NCI-H748 (cell line): ENCODE data around the gene MADD.
A peak's percentile ranks its signal among the peaks of the same experiment; 100 is the strongest.

Source experiments
- DNase-seq: peaks from one replicate; lab custom pipeline; 2025; ENCODE audit not compliant: unreplicated experiment; lab: John Stamatoyannopoulos, UW

Gene MADD

DNA sequence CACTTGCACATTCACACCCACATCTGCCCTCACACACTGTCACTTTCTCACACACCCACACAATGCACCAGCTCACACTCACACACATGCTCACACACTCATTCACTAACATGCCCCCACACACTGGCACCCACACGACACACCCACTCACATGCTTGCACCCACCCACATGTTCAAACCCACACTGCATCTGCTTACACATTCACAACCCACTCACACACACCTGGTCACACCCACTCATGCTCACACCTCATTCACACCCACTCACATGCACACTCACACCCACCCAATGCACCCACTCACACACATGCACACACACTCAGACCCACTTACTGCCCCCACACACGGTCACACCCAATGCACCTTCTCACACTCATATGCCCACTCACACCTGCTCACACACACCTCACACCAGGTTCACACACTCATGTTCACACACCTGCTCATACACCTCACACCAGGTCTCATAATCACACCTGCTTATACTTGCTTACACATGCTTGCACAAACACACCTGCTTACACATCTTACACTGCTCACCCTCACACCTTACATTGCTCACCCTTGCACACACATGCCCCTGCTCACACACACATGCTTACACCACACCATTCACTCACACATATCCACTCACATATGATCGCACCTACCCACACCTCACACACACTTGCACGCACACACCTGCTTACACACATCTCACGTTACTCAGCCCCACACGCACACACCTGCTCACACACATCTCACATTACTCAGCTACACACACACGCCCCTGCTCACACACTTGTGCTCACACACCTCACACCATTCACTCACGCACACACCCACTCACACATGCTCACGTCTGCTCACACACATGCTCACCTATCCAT is 86.4 kb downstream of the MADD start:
- DNase-seq = no peak

DNA sequence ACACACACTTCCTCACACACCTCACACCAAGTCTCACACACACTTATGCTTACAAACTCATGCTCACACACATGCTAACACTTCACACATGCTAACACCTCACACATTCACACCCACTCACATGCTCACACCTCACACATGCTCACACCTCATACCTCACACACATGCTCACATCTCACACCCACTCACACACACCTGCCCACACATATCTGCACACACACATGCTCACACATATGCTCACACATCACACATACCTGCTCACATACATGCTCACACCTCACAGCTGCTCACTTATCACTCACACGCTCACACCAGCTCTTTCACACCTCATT is 87.0 kb downstream of the MADD start:
- DNase-seq = no peak

DNA sequence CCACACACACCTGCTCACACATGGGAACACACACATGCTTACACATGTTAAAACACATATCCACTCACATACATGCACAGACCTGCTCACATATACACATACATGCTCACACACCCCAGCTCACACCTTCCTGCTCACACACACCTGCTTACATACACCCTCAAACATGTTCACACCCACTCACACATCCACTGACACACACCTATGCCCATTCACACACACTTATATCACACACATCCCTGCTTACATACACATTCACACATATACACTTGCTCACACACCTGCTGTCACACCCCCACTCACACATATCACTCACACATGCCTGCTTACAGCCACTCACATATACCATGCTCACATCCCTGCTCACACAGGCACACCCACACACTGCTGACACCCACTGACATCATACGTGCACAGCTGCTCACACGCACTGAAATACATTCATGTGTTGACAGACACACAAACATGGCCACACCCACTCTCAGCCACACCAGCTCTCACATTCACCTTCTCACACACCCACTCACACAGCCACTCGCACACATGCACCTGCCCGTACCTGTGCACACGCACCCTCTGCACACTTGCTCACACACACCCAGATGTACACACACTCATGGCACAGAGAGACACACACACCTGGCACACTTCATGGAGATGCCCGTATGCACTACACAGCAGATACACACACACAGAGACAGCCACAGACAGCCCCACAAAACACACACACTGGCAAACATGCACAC is 88.2 kb downstream of the MADD start:
- no peak for DNase-seq

DNA sequence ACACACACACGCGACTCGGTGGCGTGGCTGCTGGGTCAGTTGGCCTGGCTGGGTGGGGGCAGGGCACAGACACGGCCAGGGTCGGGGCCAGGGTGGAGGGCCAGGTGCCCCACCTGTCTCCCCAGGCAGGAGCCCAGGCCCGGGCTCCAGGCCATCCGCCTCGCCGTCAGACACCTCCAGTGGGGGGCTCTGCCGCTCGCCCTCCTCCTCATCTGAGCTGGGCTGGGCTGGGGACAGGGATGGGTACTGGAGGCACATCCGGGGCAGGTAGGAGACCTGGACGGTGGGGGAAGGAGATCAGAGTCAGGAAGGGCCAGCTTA is 88.8 kb downstream of the MADD start:
- DNase-seq = no peak

DNA sequence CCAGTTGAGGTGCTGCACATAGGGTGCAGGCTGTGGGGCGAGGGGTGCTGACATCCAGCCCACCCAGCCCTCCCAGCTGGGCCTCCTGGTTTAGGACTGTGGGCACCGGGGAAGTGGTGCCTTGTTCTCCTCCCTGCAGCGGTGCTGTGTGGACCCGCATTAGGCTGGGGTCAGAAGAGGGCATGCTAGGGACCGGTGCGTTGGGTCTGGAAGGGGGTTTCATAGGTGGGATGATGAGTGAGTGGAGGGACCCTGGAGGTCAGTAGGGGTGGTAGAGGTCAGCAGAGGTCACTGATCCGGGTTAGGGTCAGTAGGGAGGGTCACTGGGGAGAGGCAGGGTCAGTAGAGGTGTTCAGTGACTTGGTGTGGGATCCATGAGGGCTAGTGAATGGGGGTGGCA is 89.2 kb downstream of the MADD start:
- no peak for DNase-seq

DNA sequence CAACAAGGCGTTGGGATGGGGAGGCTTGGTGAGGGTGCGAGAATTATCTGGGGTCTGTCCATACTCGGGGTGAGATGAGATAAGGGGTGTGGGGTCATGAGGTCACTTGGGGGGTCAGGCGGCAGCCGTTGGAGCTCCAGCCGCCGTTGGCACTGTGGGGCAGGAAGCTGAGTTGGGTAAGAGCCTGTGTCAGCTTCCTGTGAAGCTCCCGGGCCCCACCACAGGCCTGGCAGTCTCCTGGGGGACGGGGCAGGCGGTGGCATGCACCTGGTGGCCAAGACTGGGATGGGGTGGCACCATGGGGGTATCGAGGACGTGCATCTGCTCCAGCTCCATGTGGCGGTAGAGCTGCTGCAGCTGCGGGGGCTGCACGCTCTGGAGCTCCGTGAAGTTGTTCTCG is 89.7 kb downstream of the MADD start:
- DNase-seq = no peak

DNA sequence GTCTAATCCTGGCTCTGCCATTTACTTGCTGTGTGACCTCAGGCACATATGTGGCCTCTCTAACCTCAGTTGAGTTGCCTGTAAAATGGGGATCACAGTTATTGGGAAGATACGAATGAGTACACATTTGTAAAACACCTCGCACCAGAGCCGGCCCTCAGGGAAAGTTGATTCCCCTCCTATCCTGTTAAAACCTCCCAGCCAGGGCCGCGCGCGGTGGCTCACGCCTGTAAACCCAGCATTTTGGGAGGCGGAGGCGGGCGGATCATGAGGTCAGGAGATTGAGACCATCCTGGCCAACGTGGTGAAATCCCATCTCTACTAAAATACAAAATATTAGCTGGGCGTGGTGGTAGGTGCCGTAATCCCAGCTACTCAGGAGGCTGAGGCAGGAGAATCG is 90.4 kb downstream of the MADD start:
- no peak for DNase-seq

DNA sequence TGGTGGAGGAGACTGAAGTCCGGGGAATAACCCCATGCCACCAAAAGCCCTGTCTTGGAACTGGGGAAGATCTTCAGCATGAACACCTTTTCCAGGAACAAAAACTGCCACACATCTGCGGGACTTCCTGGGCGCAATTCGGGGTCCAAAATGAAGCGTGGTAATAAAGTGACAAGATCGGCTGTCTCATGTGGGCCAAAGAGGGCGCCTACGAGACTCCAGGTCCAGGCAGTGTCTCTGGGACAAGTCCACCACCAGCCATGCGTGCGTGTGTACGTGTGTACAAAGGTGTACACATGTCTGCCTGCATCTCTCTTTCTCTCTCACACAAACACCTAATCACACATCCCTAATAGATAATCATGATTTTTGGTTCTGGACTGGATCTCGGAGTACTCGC is 91.5 kb downstream of the MADD start:
- no peak for DNase-seq

DNA sequence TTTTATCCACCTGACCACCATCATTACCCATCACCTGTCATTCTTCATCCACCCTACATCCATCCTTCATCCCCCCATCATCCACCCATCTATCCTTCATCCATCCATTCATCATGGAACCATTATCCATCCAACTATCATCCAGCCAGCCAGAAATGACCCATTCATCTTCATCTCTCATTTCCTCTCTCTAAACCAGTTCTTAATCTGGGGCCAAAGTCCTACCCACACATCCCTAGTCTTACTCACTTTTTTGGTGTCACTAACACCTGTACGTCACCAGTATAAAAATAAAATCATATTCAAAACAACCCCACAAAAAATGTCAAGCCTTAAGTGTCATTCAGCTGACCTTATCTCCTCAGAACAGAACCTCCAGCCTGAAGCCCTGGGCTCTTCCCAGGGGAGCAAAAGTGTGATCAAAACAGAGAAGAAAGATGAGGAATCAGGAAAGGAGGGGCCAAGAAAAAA is 96.1 kb downstream of the MADD start:
- no peak for DNase-seq

DNA sequence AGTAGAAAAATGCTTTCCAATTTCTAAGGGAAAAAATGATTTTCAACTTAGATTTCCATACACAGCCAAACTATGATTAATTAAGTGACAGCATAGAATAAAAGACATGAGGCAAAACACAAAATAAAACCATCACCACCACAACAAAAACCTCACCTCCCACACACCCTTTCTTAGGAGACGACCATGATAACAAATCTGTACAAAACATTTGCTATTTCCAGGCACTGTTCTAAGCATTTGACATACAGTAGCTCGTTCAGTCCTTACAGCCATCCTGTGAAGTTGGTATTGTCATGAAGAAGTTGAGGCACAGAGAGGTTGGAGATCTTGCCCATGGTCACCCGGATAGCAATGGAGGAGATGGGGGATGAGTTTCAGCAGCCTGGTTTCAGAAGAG is 99.7 kb downstream of the MADD start:
- DNase-seq = no peak

DNA sequence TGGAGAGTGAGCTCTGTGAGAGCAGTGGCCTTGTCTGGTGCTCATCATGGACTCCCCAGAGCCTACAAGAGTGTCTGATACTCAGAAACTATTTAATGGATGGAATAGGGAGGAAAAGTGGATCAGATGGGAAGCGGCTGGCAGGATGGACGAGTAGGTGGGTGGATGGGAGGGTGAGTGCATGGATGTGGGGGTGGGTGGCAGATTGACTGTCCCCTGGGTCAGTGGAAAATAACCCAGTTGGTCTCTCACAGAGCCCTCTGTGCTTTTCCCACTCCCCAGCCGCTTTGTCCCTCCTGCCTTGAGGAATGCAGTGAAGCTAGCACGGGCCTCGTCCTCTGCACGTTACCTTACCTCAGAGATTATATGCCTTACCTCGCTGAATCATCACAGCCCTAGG is 102.5 kb downstream of the MADD start:
- no peak for DNase-seq

DNA sequence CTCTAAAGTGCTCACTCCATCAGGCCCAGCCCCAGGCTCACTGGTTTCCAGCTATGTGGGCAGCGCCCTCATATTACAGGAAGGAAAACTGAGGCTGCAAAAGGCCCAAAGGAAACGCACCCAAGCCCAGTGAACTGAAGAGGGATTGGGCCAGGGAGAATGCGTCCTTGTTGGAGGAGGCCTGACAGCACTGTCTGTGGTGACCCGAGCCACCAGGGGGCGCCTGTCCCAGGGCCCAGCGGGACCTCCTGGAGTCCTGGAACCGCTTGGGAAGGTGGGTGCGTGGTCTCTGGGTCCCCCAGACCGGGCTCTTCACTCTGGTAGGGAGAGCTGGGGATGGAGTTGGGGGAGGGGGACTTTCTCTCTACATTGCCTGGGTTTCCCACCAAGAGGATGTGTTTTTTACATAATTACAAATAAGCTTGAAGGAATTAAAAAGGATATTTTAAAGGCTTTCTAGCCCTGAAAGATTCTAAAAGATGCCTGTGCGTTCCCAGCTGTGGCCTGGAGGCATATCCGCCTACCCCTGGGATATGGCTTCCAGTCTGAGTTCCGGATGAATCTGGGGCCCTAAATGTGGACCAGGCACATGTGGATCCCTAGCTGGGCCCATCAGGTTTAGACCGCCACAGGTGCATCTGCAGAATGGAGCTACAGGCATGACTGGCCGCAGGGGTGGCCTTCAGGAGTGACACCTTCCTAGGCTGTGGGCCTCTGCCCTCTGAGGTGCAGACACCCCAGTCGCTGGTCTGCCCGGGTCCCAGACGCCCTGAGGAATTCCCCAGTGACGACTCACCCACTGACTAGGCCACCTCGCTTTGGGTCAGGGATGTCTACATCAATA is 104.2 kb downstream of the MADD start:
- peak; percentile 61 for DNase-seq

DNA sequence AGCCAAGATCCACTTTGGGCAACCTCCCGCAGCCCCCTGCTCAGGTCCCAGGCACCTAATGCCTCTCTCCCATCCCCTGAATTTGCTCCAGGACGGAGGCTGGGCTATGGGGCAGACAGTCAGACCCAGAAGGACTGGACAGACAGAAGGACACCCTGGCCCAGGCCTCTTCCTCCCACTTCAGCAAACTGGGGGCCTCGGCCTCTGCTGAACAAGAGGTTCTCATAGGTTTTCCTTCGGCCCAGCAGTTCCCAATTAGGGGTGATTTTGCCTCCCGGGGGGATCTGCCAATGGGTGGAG is 104.7 kb downstream of the MADD start:
- no peak for DNase-seq

DNA sequence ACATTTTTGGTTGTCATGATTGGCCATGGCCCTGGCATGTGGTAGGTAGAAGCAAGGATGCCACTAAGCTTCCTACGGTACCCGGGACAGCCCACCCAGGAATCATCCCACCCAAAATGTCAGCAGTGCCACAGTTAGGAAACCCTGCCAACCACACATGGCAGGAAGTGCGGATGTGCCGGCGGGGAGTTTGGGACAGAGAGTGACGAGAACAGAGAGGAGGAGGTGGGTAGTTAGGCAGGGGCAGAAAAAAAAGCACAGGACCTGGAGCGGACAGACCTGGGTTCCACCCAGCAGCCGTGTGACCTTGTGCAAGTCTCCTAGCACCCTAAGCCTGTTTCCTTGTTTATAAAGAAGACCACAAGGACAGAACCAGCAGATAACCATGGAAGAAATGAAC is 105.1 kb downstream of the MADD start:
- no peak for DNase-seq

DNA sequence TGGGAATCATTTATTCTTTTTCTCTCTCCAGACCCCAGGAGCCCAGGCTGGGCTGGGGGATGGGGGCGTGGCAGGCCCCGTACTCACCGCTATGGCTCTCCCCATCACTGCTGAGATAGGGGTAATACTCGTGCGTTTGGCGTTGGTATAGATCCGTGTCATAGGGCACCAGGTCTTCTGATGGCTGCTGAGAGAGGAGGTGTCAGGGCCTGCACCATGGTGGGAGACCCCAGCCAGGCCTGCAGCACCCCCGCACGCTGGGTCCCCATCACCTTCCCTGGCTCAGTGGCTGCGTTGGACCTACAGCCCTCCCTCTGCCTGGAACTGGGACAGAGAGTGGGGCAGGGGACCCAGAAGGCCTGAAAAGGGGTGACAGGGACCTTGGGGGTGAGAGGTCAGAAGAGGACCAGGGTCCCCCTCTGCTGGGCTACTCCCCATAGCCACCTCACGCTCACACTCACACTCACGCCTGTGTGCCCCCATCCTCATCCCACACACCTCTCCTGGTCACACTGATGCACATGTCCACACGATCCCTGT is 105.7 kb downstream of the MADD start:
- no peak for DNase-seq

DNA sequence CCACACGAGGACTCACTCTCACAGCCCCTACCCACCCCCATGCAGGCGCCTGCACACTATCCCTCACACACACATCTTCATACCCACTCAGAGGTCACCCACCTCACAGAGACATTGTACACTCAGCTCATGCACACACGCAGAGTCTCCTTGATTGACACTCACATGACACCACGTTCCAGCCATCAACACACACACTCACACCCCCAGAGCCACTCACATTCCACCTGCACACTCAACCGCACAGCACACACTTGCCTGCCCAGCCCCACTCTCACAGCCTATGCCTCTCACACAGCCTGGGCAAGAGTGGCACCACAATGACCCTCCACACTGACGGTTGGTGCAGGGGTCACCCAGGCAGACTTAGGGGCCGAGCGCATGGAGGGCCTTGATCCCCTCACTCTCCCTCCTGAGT is 106.2 kb downstream of the MADD start:
- no peak for DNase-seq

DNA sequence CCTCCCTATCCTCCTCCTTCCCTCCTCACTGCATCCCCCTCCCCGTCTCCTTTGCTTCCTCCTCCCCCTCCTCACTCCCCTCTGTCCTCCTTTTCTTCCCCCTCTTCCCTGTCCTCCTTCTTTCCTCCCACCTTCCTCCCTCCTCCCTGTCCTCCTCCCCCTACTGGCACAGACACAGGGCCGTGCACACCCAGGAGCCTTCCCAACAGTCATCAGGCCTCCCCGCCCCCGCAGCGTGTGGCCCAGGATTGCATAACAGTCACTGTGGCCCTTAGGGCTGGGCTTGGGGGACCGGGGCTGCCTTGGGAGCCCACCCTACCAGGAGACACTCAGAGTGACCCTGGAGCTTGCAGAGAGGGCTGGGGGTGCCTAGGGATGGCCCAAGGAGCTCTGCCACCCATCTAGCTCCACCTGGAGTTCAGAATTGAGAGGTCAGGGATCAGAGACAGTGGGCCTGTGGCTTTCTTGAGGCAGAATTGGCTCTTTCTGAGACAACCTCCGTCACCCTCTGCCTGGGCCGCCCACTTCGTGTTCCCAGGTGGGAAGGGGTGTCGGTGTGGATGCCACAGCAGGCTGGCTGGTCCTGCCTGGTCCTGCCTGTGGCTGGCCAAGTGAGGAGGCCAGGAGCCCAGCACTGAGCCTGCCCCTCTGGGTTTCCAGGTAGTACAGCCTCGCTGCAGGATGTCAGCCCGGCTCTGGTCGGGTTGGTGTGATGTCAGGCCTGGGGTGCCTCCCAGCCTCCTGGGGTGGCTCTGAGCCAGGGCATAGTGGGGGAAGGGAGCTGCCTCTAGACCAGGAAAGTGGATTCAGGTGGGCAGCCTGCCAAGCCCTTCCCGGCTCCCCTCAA is 106.8 kb downstream of the MADD start:
- no peak for DNase-seq

DNA sequence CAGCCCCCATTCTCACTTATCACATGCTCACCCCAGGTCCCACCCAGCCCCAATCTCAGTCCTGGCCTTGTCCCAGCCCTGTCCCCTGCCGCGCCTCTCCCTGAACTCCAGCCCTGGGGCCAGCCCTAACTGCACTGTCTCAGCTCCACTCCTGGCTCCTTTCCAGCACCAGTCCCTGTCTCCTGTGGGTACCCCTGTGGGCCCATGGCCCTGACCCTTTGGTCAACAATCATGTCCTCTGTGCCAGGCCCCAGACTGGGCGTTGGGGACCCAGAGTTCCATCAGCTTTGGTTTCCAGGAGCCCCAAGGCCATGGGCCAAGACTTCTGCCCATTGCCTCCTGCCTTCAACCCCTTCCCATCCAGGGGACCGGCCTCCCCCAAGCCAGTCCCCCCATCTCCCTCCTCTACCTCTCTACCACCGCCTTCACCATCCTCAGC is 107.7 kb downstream of the MADD start:
- DNase-seq = no peak

DNA sequence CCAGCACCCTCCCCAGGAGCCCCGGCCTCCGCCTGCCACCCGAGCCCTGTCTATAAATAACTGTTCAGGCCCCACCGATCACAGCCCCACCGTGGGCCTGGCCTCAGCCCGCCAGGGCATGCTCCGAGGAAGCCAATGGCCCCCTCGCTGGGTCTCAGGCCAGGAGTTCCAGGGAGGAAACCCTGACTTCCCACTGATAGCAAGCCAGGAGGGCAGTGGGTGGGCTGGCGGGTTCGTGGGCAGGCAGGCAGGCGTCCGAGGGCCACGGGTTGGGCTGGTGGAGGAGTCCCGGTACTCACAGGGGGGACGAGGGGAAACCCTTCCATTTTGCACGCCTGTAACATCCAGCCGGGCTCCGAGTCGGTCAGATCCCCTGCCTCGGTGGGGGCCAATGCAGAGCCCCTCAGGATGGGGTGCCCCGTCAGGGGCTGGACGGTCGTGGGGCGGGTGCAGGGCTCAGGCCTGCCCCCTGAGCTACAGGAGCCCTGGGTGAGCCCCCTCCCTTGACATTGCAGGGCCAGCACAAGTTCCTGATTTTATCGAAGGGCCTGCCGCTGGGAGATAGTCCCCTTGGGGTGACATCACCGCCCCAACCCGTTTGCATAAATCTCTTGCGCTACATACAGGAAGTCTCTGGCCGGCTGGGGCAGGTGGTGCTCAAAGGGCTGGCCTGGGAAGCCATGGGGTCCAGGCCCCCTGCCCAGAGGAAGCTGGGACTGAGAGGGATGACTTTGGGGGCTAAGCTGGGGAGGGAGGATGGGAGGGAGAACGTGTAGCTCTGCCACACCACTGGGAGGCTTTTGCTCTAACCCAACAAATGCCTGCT is 108.3 kb downstream of the MADD start, which contains the start of gene SPI1:
SPI1 (minus strand) TSS at position 538 of the 826 bp plus-strand sequence; CDS start at position 344, 194 bp downstream.
- DNase-seq = no peak

DNA sequence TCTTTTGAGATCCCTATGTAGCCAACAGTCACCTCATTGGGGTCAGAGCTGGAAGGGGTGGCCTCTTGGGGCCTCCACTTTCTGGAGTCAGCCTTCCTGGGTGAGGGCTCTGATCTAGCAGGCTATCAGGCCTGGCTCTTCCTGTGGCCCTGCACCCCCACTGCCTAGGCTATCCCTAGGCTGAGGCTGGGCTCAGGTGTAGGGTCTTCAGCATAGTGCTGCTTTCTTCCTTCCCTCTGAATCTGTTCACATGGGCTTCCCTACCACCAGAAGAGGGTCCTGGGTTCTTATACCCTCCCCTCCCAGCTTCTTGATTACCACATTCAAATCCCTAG is 108.9 kb downstream of the MADD start:
- DNase-seq = no peak
